Tibial nerve (tissue), 4 donors: ENCODE measurements around the gene LMO7. TPM values are rescaled to one million over a fixed set of nuclear protein-coding genes. Genes with fewer than 3 reads are reported as not detected.

Experiments
- DNase-seq, 2 donors: peaks; one replicate each; pipeline ENCODE4 v3.0.0-alpha.2; 2019; ENCODE audit warnings: low spot score in 2 of 2
- H3K27ac ChIP-seq, 4 donors: fragments of 200-600 bp; sonication (generic) in 3 of 4; one replicate each; pipeline ENCODE4 v1.5.1; 2017 to 2019; ENCODE audit warnings: mild to moderate bottlenecking in 1 of 4
- H3K27me3 ChIP-seq, 2 donors: fragments of 200-600 bp; sonication (generic) in 1 of 2; one replicate each; pipeline versions ENCODE4 v1.5.1 to v1.6.0; 2017 to 2019
- H3K36me3 ChIP-seq, 3 donors: fragments of 200-600 bp; sonication (generic); one replicate each; pipeline ENCODE4 v1.5.1; 2018 to 2019
- H3K4me1 ChIP-seq, 4 donors: fragments of 200-600 bp; sonication (generic) in 3 of 4; one replicate each; pipeline ENCODE4 v1.5.1; 2017 to 2019
- H3K4me3 ChIP-seq, 4 donors: fragments of 200-600 bp; sonication (generic) in 3 of 4; one replicate each; pipeline ENCODE4 v1.5.1; 2017 to 2019; ENCODE audit warnings: mild to moderate bottlenecking in 1 of 4, moderate library complexity in 1 of 4
- H3K9me3 ChIP-seq, 4 donors: fragments of 200-600 bp; sonication (generic) in 3 of 4; one replicate each; pipeline ENCODE4 v1.5.1; 2017 to 2019
- EP300 ChIP-seq, 2 donors: sonication (generic); formaldehyde crosslinking; IDR thresholded peaks; one replicate each; pipeline ENCODE4 v1.6.1; 2017; ENCODE audit warnings: antibody characterized with exemption in 2 of 2, mild to moderate bottlenecking in 1 of 2
- POLR2A ChIP-seq, 2 donors: fragments of 450-650 bp; IDR thresholded peaks; one replicate each; pipeline ENCODE4 v1.6.1; 2017; ENCODE audit warnings: antibody characterized with exemption in 2 of 2, mild to moderate bottlenecking in 2 of 2, moderate library complexity in 2 of 2
- WGBS, 2 donors: methylation state at CpG; one replicate each; pipeline ENCODE4 v1.1.5; 2018; 5-methylcytosine and 5-hydroxymethylcytosine counted together
- total RNA-seq, 4 donors: library from RNA; depleted of rRNA; stranded (reverse); fragments of >200 nt; gene quantifications; one replicate each; pipeline ENCODE4 v1.1.0, GENCODE V29; 2016
- TF ChIP-seq, protein P1 (sequence below), 5 experiments: fragments of 200-600 bp in 3 of 5; fragments of 450-650 bp in 2 of 5; sonication (generic) in 3 of 5; IDR thresholded peaks; one replicate each; pipeline ENCODE4 v1.5.1; 2016 to 2019; ENCODE audit warnings: antibody characterized with exemption in 5 of 5, mild to moderate bottlenecking in 3 of 5, moderate library complexity in 2 of 5

Gene LMO7
- total RNA-seq, 4 donors from 2014 or later: 149 to 311 (median 236) TPM

DNA sequence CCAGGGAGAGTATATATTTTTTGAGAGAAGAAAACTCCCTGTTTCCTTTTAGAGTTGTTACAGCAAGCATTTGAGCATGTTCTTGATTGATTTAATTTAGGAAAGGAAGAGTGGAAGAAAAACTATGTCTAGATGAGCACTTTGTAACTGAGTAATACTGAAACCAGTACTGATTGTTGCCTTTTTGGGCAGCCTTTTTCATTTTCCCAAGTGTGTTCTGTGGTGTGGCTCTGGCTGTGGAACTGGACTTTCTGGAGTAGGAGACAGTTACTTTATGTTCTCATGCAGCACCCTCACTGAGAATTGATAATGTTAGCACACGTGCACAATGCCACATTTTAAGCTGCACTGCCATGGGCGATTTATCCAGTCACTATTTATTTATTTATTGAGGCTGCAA is 211.5 kb downstream of the LMO7 start:
- H3K4me1 ChIP-seq: no peaks in the 10 kb centered on the region
- 91 to 93% methylated on average over 2 of the region's 2 CpGs for WGBS, 2 donors
- H3K4me3 ChIP-seq: no peak overlapping the region
- peaks cover 0 to 4% (median 0%) of the 10 kb centered on the region in 4 donors for H3K9me3 ChIP-seq
- H3K36me3 ChIP-seq: peaks cover 0 to 45% (median 0%) of the 10 kb centered on the region in 3 donors
- H3K27ac ChIP-seq: no peak overlapping the region
- H3K27me3 ChIP-seq: no peaks in the 10 kb centered on the region
- TF ChIP-seq, protein P1, sequence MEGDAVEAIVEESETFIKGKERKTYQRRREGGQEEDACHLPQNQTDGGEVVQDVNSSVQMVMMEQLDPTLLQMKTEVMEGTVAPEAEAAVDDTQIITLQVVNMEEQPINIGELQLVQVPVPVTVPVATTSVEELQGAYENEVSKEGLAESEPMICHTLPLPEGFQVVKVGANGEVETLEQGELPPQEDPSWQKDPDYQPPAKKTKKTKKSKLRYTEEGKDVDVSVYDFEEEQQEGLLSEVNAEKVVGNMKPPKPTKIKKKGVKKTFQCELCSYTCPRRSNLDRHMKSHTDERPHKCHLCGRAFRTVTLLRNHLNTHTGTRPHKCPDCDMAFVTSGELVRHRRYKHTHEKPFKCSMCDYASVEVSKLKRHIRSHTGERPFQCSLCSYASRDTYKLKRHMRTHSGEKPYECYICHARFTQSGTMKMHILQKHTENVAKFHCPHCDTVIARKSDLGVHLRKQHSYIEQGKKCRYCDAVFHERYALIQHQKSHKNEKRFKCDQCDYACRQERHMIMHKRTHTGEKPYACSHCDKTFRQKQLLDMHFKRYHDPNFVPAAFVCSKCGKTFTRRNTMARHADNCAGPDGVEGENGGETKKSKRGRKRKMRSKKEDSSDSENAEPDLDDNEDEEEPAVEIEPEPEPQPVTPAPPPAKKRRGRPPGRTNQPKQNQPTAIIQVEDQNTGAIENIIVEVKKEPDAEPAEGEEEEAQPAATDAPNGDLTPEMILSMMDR (IDR thresholded peaks at IDR 0.05): no peak
- no peak for TF ChIP-seq EP300 (IDR thresholded peaks at IDR 0.05)
- no peak for TF ChIP-seq POLR2A (IDR thresholded peaks at IDR 0.05)
- DNase-seq: no peak

DNA sequence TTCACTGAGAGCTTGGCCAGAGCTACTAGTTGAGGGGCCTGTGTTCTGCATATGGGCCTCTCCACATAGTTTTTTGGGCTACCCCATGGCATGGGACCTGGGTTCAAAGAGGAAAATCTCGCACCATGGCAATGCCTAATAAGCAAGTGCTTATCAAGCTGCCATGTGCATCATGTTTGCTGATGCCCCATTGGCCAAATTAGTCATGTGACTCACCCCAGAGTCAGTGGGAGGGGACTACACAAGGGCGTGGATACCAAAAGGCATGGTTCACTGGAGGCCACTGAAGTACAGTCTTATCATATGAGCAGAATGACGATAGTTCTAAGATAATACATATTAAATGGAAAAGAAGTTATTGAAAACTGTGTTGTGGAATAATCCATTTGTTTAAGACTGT is 214.8 kb downstream of the LMO7 start:
- DNase-seq: no peak
- peaks cover 0 to 63% (median 0%) of the 10 kb centered on the region in 3 donors for H3K36me3 ChIP-seq
- 95% methylated on average over 3 of the region's 3 CpGs for WGBS, 2 donors

GRCh38 chr13:75855216-75855615 is 219.1 kb downstream of the LMO7 start:
- H3K4me3 ChIP-seq: no peak overlapping the region
- no peak overlapping the region for H3K27ac ChIP-seq
- 88 to 94% methylated on average over 6 of the region's 6 CpGs for WGBS, 2 donors
- no peaks in the 10 kb centered on the region for H3K9me3 ChIP-seq
- DNase-seq: no peak
- no peaks in the 10 kb centered on the region for H3K27me3 ChIP-seq
- no peaks in the 10 kb centered on the region for H3K4me1 ChIP-seq
- H3K36me3 ChIP-seq: peaks cover 0 to 49% (median 0%) of the 10 kb centered on the region in 3 donors
- TF ChIP-seq POLR2A (IDR thresholded peaks at IDR 0.05): no peak
- TF ChIP-seq EP300 (IDR thresholded peaks at IDR 0.05): no peak
- TF ChIP-seq, protein P1 (IDR thresholded peaks at IDR 0.05): no peak

More for the DNA sequence above, 214.8 kb downstream of the LMO7 start:
- Histone ChIP-seq H3K4me1 (no peaks in the 10 kb centered on the region), H3K4me3 (no peak overlapping the region), H3K27ac (no peak overlapping the region), H3K27me3 (no peaks in the 10 kb centered on the region), H3K9me3 (no peaks in the 10 kb centered on the region)
- no peak for TF ChIP-seq POLR2A (IDR thresholded peaks at IDR 0.05)
- TF ChIP-seq, protein P1 (IDR thresholded peaks at IDR 0.05): no peak

- Histone ChIP-seq H3K9me3 (no peaks in the 10 kb centered on the region), H3K4me1 (no peaks in the 10 kb centered on the region), H3K27me3 (no peaks in the 10 kb centered on the region), H3K27ac (no peak overlapping the region), H3K36me3 (peaks cover 0 to 43% (median 0%) of the 10 kb centered on the region in 3 donors), H3K4me3 (no peak overlapping the region)
- 88 to 92% methylated on average over 4 of the region's 4 CpGs for WGBS, 2 donors
- DNase-seq: no peak
- TF ChIP-seq POLR2A (IDR thresholded peaks at IDR 0.05): no peak
- TF ChIP-seq, protein P1 (IDR thresholded peaks at IDR 0.05): no peak
- no peak for TF ChIP-seq EP300 (IDR thresholded peaks at IDR 0.05)
These were observed 219.7 kb downstream of the LMO7 start for GRCh38 chr13:75855847-75856246.

- H3K27me3 ChIP-seq: no peaks in the 10 kb centered on the region
These were observed 221.2 kb downstream of the LMO7 start for GRCh38 chr13:75857291-75857690.

More at GRCh38 chr13:75857291-75857690, 221.2 kb downstream of the LMO7 start:
- WGBS, 2 donors: 58 to 69% methylated on average over 1 of the region's 1 CpG
- no peak for TF ChIP-seq EP300 (IDR thresholded peaks at IDR 0.05)
- no peak for TF ChIP-seq POLR2A (IDR thresholded peaks at IDR 0.05)
- TF ChIP-seq, protein P1 (IDR thresholded peaks at IDR 0.05): no peak
- Histone ChIP-seq H3K4me1 (no peaks in the 10 kb centered on the region), H3K36me3 (peaks cover 0 to 38% (median 0%) of the 10 kb centered on the region in 3 donors), H3K27ac (no peak overlapping the region), H3K4me3 (no peak overlapping the region), H3K9me3 (no peaks in the 10 kb centered on the region)
- no peak for DNase-seq
